Natural killer cell (primary cell): ENCODE results near the gene BCOR. TPM values are rescaled to one million over a fixed set of nuclear protein-coding genes. Genes with fewer than 3 reads are reported as not detected.

Source experiments
- ATAC-seq, 3 donors: fragments of 150-1000 bp in 2 of 3; fragments of 200-7000 bp in 1 of 3; cut with Tn5 transposase; 1 replicate in 1 of 3; 2 replicates in 2 of 3; pipeline ENCODE4 v1.10.0; 2021; ENCODE audit warnings: mild to moderate bottlenecking in 2 of 3, moderate library complexity in 2 of 3
- DNase-seq, 2 donors: peaks; one replicate each; pipeline versions ENCODE4 v3.0.0 to v3.0.0-alpha.2; 2013 to 2021; ENCODE audit warnings: mixed read lengths in 1 of 2
- H3K27ac ChIP-seq: one replicate; pipeline ENCODE4 v1.5.1; 2013; ENCODE audit warnings: mild to moderate bottlenecking, low read length
- H3K27me3 ChIP-seq: one replicate; pipeline ENCODE4 v1.6.1; 2013; ENCODE audit warnings: low read length; ENCODE audit not compliant: control insufficient read depth, insufficient read depth
- H3K36me3 ChIP-seq: one replicate; pipeline ENCODE4 v1.6.1; 2013; ENCODE audit warnings: low read length; ENCODE audit not compliant: control insufficient read depth, insufficient read depth
- H3K4me1 ChIP-seq: one replicate; pipeline ENCODE4 v1.6.1; 2013; ENCODE audit warnings: low read length; ENCODE audit not compliant: control insufficient read depth, insufficient read depth
- H3K4me3 ChIP-seq: one replicate; pipeline ENCODE4 v1.5.1; 2013; ENCODE audit warnings: low read length
- H3K9me3 ChIP-seq: one replicate; pipeline ENCODE4 v1.6.1; 2013; ENCODE audit warnings: low read length; ENCODE audit not compliant: control insufficient read depth, insufficient read depth
- H3K27ac Mint-ChIP-seq, 2 donors: one replicate each; pipeline ENCODE4 v1.8.0; 2022; ENCODE audit warnings: mild to moderate bottlenecking in 2 of 2, mixed read lengths in 2 of 2, moderate library complexity in 1 of 2
- H3K27me3 Mint-ChIP-seq, 2 donors: one replicate each; pipeline ENCODE4 v1.8.0; 2022; ENCODE audit warnings: low read depth in 2 of 2, mixed read lengths in 2 of 2
- H3K36me3 Mint-ChIP-seq: one replicate; pipeline ENCODE4 v1.8.0; 2022; ENCODE audit warnings: mixed read lengths
- H3K4me1 Mint-ChIP-seq, 2 donors: one replicate each; pipeline ENCODE4 v1.8.0; 2022; ENCODE audit warnings: mixed read lengths in 2 of 2
- H3K4me3 Mint-ChIP-seq: one replicate; pipeline ENCODE4 v1.8.0; 2022; ENCODE audit warnings: mild to moderate bottlenecking, moderate library complexity, mixed read lengths
- H3K9me3 Mint-ChIP-seq, 2 donors: one replicate each; pipeline ENCODE4 v1.8.0; 2022; ENCODE audit warnings: mixed read lengths in 2 of 2
- WGBS: methylation state at CpG from one replicate; pipeline ENCODE4 v1.1.7; 2013; ENCODE audit warnings: missing lambda C conversion rate; ENCODE audit not compliant: insufficient coverage; 5-methylcytosine and 5-hydroxymethylcytosine counted together
- intact Hi-C: fragments of 100-400 bp; cut with micrococcal nuclease; formaldehyde crosslinking; loops from one replicate; pipeline ENCODE4 v1.14.2; 2022
- total RNA-seq, 4 donors: library from RNA; stranded (reverse); fragments of 120-200 nt in 1 of 4; gene quantifications; one replicate each; pipeline versions ENCODE4 v1.2.3 to v1.2.4, GENCODE V29; 2013 to 2022
- TF ChIP-seq, protein P1 (sequence below): fragments of 200-600 bp; IDR thresholded peaks from one replicate; pipeline ENCODE4 v1.8.0; 2022; ENCODE audit warnings: antibody characterized with exemption

Gene BCOR
- total RNA-seq, 3 donors from 2014 or later (not counting 1 experiment from before 2014, with no cell fraction given): 20.0 to 35.2 (median 29.2) TPM

DNA sequence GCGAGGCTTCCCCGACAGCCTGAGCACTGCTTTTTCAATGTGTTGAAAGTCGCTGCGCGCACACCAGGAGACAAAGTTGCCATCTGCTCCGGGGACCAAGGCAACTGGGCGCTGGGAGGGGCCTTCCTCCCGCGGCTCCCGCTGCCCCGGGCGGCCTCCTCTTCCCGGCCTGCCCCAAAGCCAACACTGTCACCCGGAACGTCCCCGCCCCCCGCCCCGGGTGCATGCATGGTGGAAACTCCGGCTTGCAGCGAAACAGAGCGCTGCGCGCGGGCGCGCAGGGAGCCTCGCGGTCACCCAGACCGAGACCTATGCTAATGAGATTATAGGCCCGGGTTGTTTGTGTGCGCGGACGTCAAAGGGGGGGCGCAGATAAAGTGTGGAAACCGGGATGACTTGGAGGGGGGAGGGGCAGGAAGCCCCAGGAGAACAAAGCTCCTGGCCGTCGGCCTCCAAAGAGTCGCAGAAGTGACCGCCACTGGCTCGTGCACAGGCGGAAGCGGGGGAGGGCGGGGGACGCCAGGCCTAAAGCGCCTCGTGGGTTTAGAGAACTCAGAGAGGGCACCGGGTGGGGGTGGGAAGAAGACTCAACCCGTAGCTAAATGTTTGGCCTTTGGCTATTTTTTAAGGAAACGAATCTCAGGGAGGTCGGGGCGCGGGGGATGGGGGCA, 88.8 kb downstream of the BCOR start:
- TF ChIP-seq, protein P1, sequence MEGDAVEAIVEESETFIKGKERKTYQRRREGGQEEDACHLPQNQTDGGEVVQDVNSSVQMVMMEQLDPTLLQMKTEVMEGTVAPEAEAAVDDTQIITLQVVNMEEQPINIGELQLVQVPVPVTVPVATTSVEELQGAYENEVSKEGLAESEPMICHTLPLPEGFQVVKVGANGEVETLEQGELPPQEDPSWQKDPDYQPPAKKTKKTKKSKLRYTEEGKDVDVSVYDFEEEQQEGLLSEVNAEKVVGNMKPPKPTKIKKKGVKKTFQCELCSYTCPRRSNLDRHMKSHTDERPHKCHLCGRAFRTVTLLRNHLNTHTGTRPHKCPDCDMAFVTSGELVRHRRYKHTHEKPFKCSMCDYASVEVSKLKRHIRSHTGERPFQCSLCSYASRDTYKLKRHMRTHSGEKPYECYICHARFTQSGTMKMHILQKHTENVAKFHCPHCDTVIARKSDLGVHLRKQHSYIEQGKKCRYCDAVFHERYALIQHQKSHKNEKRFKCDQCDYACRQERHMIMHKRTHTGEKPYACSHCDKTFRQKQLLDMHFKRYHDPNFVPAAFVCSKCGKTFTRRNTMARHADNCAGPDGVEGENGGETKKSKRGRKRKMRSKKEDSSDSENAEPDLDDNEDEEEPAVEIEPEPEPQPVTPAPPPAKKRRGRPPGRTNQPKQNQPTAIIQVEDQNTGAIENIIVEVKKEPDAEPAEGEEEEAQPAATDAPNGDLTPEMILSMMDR: no peak
- Histone ChIP-seq H3K4me1 (peaks cover 68% of the 10 kb centered on the region), H3K36me3 (no peaks in the 10 kb centered on the region), H3K4me3 (no peak overlapping the region), H3K9me3 (no peaks in the 10 kb centered on the region), H3K27me3 (peaks cover 22% of the 10 kb centered on the region), H3K27ac (no peak overlapping the region)
- H3K9me3 Mint-ChIP-seq: no peaks in the 10 kb centered on the region
- under 1% methylated on average over 48 of the region's 52 CpGs for WGBS
- H3K36me3 Mint-ChIP-seq: no peaks in the 10 kb centered on the region
- DNase-seq: peak in 1 of 2 donors; percentile 42
- ATAC-seq: peak; percentile 33 to 51 (median 50)
- intact Hi-C loops: loop anchor here (5.0 kb wide), 1 partner anchor 88 kb away; the partner anchor contains the start of gene BCOR
- H3K27ac Mint-ChIP-seq: no peak overlapping the region
- peaks cover 0 to 25% of the 10 kb centered on the region in 2 donors for H3K4me1 Mint-ChIP-seq
- peak overlapping the region; percentile 69 for H3K4me3 Mint-ChIP-seq
- H3K27me3 Mint-ChIP-seq: peaks cover 36 to 51% of the 10 kb centered on the region in 2 donors

DNA sequence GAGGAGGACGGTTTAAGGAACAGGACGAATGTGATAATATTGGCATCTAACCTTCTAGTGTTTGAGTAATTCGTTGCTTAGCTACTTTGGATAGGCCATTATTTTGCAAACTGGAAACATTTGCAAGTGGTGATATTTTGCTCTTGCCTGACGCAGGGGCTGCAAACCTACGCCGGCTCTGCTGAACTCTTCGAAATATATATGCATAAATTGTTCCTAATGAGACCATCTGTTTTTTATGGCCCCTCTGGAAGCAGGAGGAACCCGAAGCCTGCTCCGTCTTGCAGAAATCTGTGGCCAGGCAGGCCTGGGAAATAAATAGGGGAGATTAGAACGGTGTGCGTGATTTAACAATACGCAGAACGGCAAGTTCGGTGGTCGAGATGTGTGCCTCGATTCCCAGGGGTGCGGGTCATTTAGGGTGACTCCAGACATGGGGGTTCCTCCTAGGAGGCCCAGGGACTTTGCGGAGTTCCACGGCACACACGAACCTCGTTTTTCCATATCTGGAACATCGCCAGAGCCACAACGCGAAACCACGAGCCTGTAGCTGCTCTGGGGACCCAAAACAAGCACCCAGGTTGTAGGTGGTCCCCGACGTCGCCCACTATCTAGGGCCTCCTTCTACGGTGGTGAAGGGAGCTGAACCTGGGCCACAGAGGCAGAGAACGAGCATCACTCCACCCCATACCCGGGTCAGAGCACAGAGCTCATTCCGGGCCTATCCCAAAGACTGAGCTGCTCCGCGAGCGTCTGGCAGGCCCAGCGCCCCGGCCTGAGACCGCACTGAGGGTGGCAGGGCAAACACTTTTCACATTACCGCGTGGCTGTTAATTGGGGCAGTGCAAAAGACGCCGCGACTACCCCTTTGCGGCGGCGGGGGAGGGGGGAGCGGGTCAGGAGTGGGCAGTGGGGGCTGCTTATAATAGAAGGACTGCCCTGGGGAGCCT, 89.7 kb downstream of the BCOR start:
- TF ChIP-seq, protein P1: no peak
- 66% methylated on average over 40 of the region's 47 CpGs for WGBS
- Histone ChIP-seq H3K27me3 (peaks cover 22% of the 10 kb centered on the region), H3K27ac (no peak overlapping the region), H3K36me3 (no peaks in the 10 kb centered on the region), H3K4me3 (no peak overlapping the region), H3K4me1 (peaks cover 59% of the 10 kb centered on the region), H3K9me3 (no peaks in the 10 kb centered on the region)
- no peaks in the 10 kb centered on the region for H3K9me3 Mint-ChIP-seq
- ATAC-seq (no peak), DNase-seq (no peak)
- peaks cover 42 to 55% of the 10 kb centered on the region in 2 donors for H3K27me3 Mint-ChIP-seq
- H3K36me3 Mint-ChIP-seq: no peaks in the 10 kb centered on the region
- no peak overlapping the region for H3K27ac Mint-ChIP-seq
- intact Hi-C loops: loop anchor here (5.0 kb wide), 1 partner anchor 89 kb away; the partner anchor contains the start of gene BCOR
- peak overlapping the region; percentile 13 for H3K4me3 Mint-ChIP-seq
- peaks cover 0 to 25% of the 10 kb centered on the region in 2 donors for H3K4me1 Mint-ChIP-seq

DNA sequence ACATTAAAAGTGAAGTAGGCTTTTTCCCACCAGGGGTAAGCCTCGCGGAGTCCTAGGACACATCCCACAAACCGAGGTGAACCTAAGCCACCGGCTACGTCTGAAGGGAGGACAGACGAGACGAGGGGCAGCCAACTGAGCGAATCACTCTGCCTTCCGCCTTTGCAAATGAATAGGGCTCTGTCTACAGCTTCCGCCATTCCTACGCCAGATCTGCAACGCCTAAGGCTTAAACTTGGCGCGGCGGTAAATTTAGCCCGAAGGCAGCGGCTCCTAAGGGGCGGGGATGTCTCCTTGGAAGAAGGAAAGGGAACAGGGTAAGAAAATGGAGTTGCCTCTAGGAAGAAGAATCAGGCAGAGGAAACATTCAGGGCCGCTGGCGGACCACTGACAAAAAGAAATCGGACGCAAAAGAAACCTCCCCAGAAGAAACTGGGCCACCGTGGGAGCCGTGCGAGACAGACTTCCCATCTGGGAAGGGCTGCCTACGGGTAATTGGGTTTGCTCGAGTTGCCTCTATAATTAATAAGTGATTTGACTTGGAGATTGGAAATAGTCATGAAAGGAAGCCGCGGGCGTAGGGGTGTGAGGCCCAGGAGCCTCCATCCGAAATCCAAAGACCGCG, 90.5 kb downstream of the BCOR start:
- peaks cover 22% of the 10 kb centered on the region for H3K27me3 ChIP-seq
- Mint-ChIP-seq H3K36me3 (no peaks in the 10 kb centered on the region), H3K4me3 (no peak overlapping the region), H3K9me3 (no peaks in the 10 kb centered on the region), H3K27ac (no peak overlapping the region), H3K27me3 (peaks cover 42 to 54% of the 10 kb centered on the region in 2 donors), H3K4me1 (peaks cover 0 to 20% of the 10 kb centered on the region in 2 donors)
- no peak overlapping the region for H3K27ac ChIP-seq
- 84% methylated on average over 28 of the region's 33 CpGs for WGBS
- no peak for ATAC-seq
- H3K9me3 ChIP-seq: no peaks in the 10 kb centered on the region
- intact Hi-C loops: loop anchor here (5.0 kb wide), 1 partner anchor 90 kb away; the partner anchor contains the start of gene BCOR
- DNase-seq: no peak
- TF ChIP-seq, protein P1: no peak
- no peak overlapping the region for H3K4me3 ChIP-seq
- H3K4me1 ChIP-seq: peaks cover 51% of the 10 kb centered on the region
- no peaks in the 10 kb centered on the region for H3K36me3 ChIP-seq
